ENCODE measurements around the gene HOXA4.

Gene HOXA4

DNA sequence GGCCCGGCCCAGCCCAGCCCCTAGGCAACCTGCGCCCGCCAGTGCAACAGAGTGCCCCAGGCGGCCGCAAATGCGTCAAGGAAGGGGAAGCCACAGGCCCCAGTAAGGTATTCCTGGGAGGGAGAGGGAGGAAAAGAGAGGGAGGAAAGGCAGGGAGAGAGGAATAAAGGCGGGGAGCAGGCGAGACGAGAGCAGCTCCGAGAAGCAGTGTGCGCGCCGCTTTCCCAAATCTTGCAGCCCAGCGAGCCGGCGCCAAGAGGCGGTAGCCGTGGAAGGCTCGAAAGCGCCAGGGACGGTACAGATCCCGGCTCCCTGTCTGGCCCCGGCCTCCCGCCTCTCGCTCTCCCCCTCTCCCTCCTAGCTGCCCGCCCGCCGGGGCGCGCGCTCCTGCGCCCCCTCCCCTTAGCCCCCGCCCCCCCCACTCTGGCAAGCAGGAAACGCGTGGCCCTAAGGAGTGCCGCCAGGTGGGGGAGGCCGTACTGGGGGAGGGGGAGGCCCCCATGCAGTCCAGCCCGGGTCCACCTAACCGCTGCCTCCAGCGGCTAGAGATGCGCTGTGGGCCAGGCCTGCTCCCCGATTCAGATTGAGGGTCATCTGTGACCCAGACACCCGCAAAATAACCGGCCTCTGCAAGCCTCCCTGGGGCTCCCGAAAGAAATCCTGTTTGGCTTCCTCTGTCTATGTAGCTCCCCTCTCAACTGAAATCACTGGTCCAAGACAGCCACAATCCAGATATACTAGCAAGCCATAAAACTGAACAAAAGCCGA is 39.3 kb upstream of the HOXA4 start:
- DNase-seq = no peak

DNA sequence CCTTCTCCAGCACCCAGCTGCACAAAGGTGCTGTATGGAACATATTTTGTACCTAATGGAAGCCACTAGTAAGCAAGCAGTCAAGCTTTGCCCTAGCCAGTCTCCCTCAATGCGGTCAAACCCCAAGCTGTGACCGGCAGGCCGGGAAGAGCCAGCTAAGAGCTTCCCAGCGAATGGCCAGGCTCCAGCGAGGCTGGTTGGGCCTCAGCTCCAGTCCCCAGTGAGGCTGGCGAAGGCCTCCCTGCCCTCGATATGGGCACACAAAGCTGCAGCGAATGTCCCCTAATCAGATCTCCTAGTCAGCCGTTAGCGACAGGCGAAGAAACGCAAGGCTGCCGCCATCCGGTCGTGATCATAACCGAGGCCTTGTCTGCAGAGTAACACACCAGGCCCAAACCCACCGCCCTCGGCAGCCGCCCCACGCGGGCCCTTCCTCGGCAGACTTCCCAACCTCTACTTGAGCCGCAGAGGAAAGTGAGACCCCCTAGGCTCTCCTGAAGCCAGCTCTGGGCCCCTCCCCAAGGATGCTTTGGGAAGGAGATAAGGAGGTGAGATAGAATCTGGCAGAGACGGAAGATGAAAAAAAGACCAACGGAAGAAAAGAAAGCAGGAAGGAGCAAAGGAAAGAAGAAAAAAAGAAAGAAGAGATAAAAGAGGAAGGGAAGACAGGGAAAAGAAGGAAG is 37.8 kb upstream of the HOXA4 start:
- DNase-seq = no peak

DNA sequence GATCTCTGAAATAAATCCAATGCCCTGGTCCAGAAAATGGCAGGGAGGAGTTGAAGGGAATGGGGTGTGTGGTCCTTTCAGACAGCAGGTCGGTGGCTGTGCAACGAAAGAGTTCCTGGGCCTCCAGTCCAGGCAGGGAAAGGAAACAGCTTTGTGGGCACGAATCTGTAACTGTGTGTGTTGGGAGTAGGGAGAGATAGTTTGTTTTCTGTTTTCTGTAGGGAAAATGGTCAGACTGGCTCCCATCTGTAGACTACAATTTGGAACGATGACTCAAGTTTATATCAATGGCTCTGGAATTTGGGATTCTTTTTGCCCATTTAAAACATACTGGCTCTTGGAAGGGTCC is 37.3 kb upstream of the HOXA4 start:
- DNase-seq = no peak

DNA sequence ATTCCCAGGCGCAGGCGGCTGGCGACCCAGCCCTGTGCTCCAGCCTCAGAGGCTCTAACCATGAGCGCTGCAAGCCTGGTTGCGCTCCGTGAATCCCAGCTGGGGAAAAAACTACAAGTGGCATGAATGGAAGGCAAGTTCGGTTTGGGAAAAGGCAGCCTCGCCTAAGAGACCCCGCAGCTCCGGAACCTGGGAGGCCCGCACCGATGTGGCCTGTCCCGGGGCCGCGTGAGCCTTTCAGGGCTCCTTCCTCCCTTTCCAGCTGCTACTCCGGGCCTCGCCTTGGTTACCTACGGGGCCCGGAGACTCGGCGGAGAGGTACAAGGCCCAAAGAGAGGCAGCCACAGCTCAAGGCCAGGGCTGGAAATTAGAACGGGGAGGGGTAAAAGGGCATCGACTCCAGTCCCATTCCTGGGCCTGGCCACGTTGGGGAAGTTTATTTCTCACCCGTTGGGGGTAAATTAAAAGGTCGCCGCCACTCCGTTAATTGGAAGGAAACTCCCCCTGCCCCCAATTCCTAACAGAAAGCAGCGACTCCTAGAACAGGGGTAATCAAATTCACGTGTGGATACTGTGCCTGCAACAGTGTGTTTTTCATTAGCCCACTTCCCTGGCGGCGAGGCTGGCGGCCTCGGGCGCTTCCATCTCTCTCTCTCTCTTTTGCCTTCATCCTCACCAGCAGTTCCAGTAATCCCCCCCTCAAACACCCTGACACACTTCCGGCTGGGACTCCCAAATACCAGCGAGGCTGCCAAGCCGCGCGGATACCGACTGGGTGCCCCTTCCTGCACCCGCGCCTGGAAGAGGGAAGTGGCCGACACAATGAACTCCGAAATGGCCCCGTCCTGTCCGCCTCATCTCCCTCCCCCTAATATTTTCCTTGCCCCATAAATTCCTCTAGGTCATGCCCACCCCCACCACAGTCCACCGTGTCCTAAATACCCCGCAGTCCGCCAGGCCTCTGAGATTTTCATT is 36.3 kb upstream of the HOXA4 start:
- no peak for DNase-seq

DNA sequence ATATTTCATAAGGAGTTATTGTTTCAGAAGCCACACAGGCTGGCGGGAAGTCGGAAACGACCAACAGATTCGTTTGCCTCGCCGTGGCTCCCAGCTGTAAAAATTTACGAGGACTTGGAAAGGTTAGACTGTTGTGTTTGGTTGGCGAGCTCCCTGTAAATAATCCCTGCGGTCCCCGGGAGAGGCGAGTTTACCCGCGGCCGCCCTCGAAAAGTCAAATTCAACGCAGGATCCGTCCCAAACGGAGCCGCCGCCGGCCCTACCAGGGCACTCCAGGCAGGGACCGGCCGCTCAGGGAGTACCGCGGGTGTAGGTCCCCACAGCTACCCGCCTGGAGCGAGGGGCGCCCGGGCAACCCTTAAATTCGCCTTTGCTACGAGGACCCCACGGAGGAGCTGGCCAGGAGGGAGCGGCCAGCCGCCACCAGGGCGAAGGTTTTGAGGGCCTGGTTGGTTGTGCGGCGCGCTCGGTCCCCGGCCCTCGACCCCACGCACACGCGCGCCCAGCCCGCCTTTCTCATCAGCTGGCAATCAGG is 35.5 kb upstream of the HOXA4 start:
- no peak for DNase-seq

DNA sequence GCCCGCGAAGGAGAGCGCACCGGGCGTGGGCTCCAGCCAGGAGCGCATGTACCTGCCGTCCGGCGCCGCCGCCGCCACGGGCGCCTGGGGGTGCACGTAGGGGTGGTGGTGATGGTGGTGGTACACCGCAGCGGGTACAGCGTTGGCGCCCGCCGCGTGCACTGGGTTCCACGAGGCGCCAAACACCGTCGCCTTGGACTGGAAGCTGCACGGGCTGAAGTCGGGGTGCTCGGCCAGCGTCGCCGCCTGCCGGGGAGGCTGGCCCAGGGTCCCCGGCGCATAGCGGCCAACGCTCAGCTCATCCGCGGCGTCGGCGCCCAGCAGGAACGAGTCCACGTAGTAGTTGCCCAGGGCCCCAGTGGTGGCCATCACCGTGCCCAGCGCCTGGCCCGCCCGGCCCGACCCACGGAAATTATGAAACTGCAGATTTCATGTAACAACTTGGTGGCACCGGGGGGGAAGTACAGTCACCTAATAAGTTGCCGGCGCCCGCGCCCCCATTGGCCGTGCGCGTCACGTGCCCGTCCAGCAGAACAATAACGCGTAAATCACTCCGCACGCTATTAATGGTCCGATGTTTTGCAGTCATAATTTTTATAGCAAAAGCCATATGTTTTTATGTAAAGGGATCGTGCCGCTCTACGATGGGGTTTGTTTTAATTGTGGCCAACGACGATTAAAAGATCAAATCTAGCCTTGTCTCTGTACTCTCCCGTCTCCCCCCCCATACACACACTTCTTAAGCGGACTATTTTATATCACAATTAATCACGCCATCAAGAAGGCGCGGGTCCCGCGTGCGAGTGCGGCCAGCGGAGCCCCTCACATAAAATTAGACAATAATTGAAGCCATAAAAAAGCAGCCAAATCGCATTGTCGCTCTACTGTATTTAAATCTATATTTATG is 34.8 kb upstream of the HOXA4 start, which contains the start of gene HOXA9:
HOXA9 (minus strand) TSS at position 449 of the 907 bp plus-strand sequence; CDS start at position 369, 80 bp downstream.
- no peak for DNase-seq

DNA sequence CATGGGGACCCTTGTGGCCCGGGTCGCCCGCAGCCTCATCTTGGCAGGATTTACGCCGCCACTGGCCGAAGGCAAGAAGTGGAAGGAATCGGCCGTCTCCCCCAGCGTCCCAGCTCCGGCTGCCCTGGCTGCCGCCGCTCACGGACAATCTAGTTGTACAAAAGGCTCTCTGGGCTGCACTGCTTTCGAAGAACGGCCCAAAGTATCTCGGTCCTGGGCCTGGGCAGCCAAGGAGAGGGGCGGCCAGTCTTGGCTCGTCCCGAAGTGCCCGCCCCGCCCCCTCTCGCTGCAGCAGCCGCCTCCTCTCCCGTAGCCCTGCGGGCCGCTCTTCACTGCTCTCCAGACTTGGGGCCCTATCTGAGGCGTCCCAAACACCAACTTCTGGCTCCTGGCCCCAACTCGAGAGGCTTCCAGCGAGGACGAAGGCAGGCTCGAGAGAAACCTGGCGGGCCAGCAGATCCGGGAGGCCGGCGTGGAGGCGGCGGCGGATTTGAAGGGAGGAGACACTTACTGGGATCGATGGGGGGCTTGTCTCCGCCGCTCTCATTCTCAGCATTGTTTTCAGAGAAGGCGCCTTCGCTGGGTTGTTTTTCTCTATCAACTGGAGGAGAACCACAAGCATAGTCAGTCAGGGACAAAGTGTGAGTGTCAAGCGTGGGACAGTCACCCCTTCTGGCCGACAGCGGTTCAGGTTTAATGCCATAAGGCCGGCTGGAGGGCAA is 34.0 kb upstream of the HOXA4 start:
- no peak for DNase-seq

DNA sequence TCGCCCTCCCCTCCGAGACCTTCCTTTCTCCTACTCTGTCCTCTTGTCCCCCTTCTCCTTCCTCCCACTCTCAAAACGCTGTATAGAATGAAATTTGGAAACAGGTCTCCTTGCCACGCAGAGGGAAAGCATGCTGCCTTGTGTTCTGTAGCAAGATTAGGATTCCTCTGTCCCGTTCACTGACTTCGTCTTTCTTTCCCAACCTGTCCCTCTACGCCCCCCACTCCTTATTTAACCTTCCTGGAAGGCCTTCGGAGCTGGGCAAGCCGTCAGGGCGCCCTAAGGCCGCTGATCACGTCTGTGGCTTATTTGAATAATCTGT is 33.4 kb upstream of the HOXA4 start:
- DNase-seq = no peak

DNA sequence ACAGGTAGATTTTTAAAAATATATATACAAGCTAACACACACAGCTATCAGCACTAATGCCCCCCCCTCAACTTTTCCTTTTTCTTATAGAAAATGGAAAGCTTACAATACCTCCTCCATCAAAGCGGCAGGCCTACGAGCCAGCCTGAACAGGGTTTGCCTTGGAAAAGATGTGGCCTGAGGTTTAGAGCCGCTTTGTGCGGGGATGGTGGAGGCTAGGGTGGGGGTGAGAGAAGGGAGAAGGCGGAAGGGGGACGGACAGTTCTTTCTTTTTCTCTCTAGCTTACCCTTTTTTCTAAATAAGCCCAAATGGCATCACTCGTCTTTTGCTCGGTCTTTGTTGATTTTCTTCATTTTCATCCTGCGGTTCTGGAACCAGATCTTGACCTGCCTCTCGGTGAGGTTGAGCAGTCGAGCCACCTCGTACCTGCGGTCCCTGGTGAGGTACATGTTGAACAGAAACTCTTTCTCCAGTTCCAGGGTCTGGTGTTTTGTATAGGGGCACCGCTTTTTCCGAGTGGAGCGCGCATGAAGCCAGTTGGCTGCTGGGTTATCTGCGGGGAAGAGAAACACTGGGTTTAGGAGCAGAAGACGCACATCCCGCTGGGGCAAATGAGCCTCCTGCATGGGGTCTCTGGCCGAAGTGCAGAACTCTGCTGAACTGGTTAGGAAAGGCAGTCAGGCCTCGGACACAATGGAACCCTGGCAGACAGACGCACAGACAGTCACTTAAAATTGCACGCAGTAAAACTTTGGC is 32.9 kb upstream of the HOXA4 start:
- no peak for DNase-seq

DNA sequence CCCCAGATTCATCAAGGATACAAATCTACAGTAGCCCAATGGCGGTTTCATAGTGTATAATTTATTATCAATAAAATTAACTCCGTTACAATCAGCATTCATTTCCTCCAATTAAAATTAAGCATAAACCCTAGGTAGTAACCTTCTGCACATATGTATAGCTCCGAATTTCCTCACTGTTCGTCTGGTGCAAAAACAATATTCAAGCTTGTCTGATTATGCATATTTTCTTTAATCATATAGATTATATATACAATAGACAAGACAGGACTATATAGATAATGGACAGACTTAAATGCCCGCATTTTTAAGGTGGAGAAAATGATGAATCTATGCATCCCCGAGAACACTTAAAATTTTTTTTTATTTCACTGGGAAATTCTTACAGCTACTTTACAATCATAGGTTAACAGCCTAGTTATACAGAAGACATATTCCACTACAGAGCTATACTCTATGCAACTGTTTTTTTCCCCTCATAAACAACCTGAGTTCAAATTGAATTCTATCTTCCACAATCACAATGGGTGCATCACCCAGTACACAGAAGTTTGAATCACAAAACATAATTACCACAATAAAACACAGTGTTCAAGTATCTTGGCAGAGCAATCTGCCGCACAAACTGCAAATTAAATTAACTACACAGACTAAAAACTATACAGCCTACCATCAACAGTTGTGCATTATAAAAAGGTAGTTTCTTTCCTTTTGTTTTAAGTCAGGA is 32.2 kb upstream of the HOXA4 start:
- no peak for DNase-seq

DNA sequence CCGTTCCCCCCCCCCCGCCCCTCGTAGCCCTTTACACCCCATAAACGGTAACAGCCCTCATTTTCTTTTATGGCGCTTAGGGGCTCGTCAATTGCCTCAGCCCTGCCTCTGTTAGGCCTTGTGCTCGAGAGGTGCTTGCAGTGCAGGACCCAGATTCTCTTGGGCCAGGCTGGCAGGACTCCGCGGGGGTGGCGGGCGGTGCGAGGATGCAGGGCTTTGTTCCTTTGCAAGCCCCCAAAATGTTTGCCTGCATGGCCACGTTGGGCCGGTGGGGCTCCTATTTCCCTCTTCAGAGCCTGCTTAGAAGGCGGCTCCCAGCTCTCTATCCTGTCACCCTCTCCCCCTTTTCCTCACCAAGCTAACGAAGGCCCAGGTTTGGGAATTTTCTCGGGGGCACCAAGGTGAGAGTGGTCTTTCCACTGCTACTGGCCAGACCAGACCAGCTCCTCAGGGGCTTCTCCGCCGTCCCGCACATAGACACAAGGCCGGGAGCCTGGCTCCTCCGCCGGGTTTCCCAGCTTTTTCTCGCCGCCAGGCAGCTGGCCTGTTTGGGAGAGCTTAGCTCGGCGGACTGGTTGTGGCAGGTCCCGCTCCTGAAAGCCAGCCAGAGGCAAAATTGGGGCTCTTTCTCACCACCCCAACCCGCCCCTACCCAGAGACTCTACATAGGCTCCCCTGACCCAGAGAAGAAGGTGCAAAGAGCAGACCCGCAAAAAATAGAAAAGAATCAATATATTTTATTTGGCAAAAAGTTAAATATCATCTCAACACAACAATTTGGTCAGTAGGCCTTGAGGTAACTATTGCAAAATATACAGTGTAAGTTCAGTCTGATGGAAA is 31.4 kb upstream of the HOXA4 start:
- no peak for DNase-seq

DNA sequence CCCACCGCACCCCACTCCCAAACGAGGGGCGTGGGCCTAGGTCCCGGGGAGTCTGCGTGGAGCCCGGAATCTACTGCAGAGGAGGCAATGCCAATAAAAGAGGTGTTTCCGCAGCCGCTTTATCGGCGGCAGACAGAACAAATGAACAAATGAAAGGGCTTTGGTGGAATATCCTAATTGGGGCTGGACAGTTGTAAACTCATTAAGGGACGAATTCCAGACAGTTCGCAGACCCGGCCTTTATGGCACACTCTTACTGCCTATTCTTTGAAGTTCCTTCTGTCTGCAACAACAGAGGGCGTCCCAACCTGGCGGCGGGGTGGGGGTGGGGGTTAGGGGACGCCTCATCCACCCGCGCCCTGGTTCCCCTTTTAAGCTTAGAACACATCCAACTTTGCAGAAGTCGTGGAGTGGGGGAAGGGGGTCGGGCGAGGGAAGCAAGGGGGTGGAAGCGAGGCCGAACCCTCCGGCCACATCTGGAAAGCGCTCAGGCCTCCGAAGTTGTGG is 30.7 kb upstream of the HOXA4 start:
- no peak for DNase-seq

DNA sequence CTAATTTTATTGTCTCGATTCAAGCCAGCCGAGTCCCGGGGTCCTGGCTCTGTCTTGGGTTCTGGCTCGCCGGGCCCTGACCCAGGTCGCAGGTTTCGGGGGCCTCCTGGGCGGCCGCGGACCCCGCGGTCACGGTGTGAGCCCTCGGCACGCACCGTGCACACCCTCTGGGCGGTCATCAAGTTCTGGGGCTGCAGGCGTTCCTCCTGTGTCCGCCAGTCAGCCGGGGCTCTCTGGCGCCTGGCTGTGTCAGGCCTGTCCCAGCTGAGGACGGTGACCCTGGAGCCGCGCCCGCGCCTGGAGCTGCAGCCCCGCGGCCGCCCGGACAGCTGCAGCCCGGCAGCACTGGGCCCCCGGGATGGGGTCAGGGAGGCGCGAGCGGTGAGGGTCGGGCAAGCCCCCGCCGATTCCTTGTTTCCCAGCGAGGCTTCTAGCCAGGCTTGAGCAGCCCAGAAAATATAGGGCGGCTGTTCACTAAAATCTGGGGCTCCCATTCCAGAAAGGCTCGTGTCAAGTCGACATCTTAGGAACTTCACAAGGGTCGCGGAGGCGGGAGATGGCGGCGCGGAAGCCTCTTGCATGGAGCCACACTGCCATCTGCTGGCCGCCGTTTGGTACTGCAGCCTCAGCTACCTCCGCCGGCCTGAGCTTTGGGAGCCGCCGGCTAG is 30.1 kb upstream of the HOXA4 start:
- peak; percentile 62 for DNase-seq

DNA sequence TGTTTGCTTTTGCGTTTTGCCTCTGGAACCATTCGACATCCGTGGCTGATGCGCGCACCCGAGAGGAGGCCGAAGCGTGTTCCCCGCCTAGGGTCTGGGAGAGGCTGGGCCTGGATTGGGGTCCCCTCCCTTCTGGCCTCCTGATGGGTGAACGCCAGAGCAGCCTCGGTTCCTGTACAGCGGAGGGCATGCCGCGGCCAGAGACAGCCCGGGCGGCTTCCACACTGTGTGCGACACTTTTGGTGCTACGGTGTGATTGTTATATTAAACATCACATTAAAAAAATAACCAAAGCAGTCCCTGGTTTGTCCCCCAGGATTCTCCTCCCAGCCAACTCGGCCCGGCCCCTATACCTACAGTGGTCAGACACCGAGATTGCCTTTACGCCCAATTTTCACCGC is 29.6 kb upstream of the HOXA4 start:
- DNase-seq = no peak

DNA sequence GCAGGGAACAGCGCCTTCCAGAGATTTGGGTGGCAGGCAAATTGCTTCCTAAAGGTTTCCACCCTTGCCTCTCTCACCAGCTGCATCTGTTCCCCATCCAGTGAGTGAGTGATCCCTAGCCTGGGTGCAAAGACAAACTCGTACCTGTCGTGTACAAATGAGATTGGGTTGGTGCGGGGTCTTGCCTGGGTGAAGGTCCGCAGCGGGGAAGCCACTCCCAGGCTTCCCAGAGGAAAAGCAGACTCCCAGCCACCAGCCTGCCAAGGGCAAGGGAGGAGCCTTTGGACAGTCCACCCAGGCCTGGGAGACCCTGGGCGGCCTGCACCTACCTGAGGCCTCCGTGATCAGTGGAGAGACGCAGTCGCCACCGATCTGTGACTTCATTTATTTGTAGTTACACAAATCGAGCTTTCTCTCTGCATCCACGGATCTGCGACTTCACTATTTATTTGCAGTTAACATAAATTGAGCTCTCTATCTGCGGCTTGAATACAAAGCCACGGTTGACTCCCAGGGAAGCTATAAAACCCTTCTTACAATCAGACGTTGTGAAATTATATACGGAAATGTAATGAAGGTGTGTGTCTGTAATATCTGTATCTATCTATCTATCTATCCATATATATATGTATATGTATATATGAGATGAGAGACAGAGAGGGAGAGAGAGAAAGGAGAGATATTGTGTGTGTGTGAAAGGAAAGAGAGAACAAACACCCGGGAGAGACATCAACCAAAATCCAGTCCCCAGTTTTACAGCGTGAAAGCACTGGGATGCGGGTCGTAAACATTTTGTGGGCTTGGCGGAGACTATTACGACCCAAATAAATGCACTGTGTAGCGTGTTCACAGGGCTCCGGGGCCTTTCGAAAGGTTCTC is 28.9 kb upstream of the HOXA4 start:
- no peak for DNase-seq

DNA sequence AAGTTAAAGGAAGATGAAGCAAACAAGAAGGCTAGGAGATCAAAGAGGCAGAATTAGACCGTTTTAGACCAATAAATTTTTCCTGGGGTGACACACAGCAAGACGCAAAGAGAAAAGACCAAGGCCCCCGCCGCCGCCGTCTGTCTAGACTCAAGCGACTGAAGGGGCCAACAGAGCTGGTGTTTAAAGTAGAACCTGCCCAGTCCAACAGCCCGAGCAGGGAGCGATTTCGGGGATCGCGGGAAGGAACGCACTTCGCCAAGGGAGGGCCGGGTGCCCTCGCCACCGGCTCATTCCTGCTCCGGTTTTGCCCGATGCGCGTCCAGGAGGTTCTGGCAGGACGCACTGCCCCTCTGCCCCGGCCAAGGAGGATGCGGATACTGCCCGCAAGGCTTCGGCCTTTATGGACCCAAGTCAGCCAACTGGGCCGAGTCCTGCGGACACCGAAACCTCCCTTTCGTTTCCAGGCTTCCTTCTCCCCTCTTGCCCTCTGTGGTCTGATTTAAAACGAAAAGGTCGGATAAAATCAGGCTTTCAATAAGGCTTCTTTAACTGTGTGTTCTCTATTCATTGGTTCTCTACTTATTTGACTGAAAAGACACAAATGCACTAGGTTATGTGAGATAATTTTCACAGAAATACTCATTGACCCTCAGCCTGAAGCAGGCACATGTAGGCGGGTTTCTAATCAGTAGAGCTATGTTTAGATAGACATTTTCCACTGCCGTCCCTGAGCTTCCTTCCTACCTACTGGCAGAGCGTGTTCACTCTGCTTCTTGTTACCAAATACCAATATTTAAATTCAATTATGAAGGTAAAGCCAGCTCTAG is 28.1 kb upstream of the HOXA4 start:
- DNase-seq = no peak

Data from hippocampal formation (tissue), 2 donors.